Measurements from ENCODE around the gene HSPA12B.

- TF ChIP-seq CTCF (IDR thresholded peaks at IDR 0.05; ENCODE audit: low read depth, low read length, poor library complexity, severe bottlenecking) = no peak
- TF ChIP-seq EZH2phosphoT487 (IDR thresholded peaks at IDR 0.05; ENCODE audit: borderline replicate concordance, low read length) = no peak
Observed at GRCh38 chr20:3755269-3755668, 22.8 kb downstream of the HSPA12B start.
